NT2/D1 (cell line): ENCODE data around the gene ARPP19.

Experiments
- DNase-seq: peaks from one replicate; pipeline ENCODE4 v3.0.0-alpha.2; 2011; ENCODE audit warnings: low read depth, low spot score
- H3K27me3 ChIP-seq: 2 replicates; pipeline ENCODE4 v1.6.0; 2011; ENCODE audit warnings: mild to moderate bottlenecking; ENCODE audit not compliant: insufficient read length, insufficient read depth
- H3K36me3 ChIP-seq: 2 replicates; pipeline ENCODE4 v1.6.1; 2011; ENCODE audit warnings: mild to moderate bottlenecking, low read length, mixed read lengths; ENCODE audit not compliant: insufficient read depth, insufficient read length
- H3K4me1 ChIP-seq: 2 replicates; pipeline ENCODE4 v1.5.1; 2011; ENCODE audit not compliant: insufficient read depth, insufficient read length
- H3K4me3 ChIP-seq: 2 replicates; pipeline ENCODE4 v1.5.1; 2011; ENCODE audit warnings: low read depth; ENCODE audit not compliant: insufficient read length
- H3K9ac ChIP-seq: 2 replicates; pipeline ENCODE4 v1.6.0; 2011; ENCODE audit warnings: low read depth; ENCODE audit not compliant: insufficient read length
- H3K9me3 ChIP-seq: 2 replicates; pipeline ENCODE4 v1.5.1; 2011; ENCODE audit warnings: mild to moderate bottlenecking, low read length; ENCODE audit not compliant: insufficient read depth
- SUZ12 ChIP-seq: IDR thresholded peaks from 2 replicates; pipeline ENCODE4 v1.6.1; 2011; ENCODE audit not compliant: insufficient read length, insufficient read depth; ENCODE audit errors: extremely low read depth
- YY1 ChIP-seq: IDR thresholded peaks from 2 replicates; pipeline ENCODE4 v1.6.1; 2011; ENCODE audit not compliant: insufficient read length, insufficient read depth
- ZNF274 ChIP-seq: IDR thresholded peaks from 2 replicates; pipeline ENCODE4 v1.6.1; 2011; ENCODE audit warnings: mild to moderate bottlenecking, low read depth, low read length

Gene ARPP19

GRCh38 chr15:52527196-52527910, 41.5 kb downstream of the ARPP19 start:
- H3K4me3 ChIP-seq: peak overlapping the region; percentile 63
- DNase-seq: no peak
- H3K36me3 ChIP-seq: no peaks in the 10 kb centered on the region
- H3K9me3 ChIP-seq: no peaks in the 10 kb centered on the region
- TF ChIP-seq ZNF274: no peak
- TF ChIP-seq YY1: no peak
- no peak for TF ChIP-seq SUZ12
- H3K4me1 ChIP-seq: peaks cover 6% of the 10 kb centered on the region
- H3K9ac ChIP-seq: peak overlapping the region; percentile 76
- peaks cover 45% of the 10 kb centered on the region for H3K27me3 ChIP-seq

- no peaks in the 10 kb centered on the region for H3K4me1 ChIP-seq
- TF ChIP-seq ZNF274: no peak
- no peak for TF ChIP-seq SUZ12
- TF ChIP-seq YY1: no peak
- H3K9me3 ChIP-seq: no peaks in the 10 kb centered on the region
- H3K4me3 ChIP-seq: no peak overlapping the region
- no peak for DNase-seq
- H3K9ac ChIP-seq: no peak overlapping the region
- peaks cover 21% of the 10 kb centered on the region for H3K27me3 ChIP-seq
- no peaks in the 10 kb centered on the region for H3K36me3 ChIP-seq
Observed at GRCh38 chr15:52524223-52525136, 44.4 kb downstream of the ARPP19 start.

DNA sequence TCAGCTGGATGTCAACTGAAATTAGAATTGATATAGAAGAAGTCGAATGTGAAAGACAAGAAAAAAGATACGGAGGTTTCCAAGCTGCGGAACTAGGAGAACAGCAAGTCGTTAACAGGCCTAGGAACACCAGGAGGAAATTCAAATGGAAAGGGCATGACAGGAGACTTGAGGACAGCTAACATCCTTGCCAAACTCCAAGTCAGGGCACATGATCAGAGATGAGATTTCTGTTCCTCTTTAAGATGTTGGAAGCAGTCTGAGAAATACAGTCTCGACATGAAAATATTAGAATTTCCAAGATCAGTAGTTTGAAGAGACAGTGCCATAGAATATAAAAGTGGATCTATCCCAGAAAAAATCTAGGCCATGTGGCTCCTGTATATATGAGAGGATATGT, 45.2 kb downstream of the ARPP19 start:
- no peaks in the 10 kb centered on the region for H3K4me1 ChIP-seq

DNA sequence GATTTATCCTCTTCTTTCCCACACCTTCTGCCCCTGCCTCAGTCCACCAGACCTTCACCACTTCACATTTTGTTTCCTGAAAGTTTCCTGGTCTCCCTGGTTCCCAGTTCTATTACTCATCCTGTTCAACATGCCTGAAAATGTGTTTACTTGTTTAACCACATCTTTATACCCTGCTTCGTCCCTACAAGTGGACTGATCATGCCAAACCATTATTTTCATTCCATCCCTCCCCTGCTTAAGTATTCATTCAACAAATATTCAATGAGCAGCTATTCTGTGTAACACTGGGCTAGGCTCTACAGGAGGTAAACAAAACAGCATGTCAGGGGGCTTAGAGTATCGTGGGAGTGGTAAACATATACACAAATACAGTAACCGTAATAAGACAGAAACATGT, 45.6 kb downstream of the ARPP19 start:
- TF ChIP-seq YY1 (no peak), ZNF274 (no peak), SUZ12 (no peak)
- Histone ChIP-seq H3K4me1 (no peaks in the 10 kb centered on the region), H3K9me3 (no peaks in the 10 kb centered on the region), H3K9ac (no peak overlapping the region), H3K36me3 (no peaks in the 10 kb centered on the region), H3K27me3 (peaks cover 17% of the 10 kb centered on the region), H3K4me3 (no peak overlapping the region)
- no peak for DNase-seq

More for the DNA sequence above, 45.2 kb downstream of the ARPP19 start:
- Histone ChIP-seq H3K9ac (no peak overlapping the region), H3K36me3 (no peaks in the 10 kb centered on the region), H3K9me3 (no peaks in the 10 kb centered on the region), H3K27me3 (peaks cover 19% of the 10 kb centered on the region), H3K4me3 (no peak overlapping the region)
- no peak for DNase-seq
- TF ChIP-seq ZNF274 (no peak), SUZ12 (no peak), YY1 (no peak)

- H3K36me3 ChIP-seq: no peaks in the 10 kb centered on the region
Observed at GRCh38 chr15:52521682-52522081, 47.1 kb downstream of the ARPP19 start.

DNA sequence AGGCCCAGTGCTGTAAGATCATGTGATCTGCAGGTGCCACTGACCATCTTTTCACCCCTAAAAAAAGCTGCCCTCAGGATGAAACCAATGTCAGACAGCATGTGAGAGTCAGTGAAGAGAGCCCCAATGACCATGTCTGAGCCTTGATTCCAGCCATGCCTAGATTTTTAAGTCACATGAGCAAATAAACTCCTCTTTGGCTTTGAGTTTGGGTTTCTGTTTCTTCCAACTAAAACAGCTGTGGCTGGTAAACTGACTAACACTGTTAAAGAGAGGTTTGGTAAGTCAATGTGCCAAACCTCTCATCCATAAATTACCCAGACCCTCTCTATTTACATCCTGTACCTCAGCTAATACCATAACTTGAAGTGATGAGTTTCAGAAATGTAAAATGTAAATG, 48.4 kb downstream of the ARPP19 start:
- Histone ChIP-seq H3K4me3 (no peak overlapping the region), H3K4me1 (no peaks in the 10 kb centered on the region), H3K9me3 (no peaks in the 10 kb centered on the region), H3K36me3 (no peaks in the 10 kb centered on the region), H3K9ac (no peak overlapping the region), H3K27me3 (no peaks in the 10 kb centered on the region)
- TF ChIP-seq ZNF274 (no peak), SUZ12 (no peak), YY1 (no peak)
- no peak for DNase-seq

More at GRCh38 chr15:52521682-52522081, 47.1 kb downstream of the ARPP19 start:
- DNase-seq: no peak
- H3K27me3 ChIP-seq: peaks cover 2% of the 10 kb centered on the region
- H3K4me1 ChIP-seq: no peaks in the 10 kb centered on the region
- TF ChIP-seq ZNF274: no peak
- no peak for TF ChIP-seq SUZ12
- no peak for TF ChIP-seq YY1
- no peak overlapping the region for H3K4me3 ChIP-seq
- no peaks in the 10 kb centered on the region for H3K9me3 ChIP-seq
- no peak overlapping the region for H3K9ac ChIP-seq

- H3K36me3 ChIP-seq: no peaks in the 10 kb centered on the region
- no peak overlapping the region for H3K4me3 ChIP-seq
- no peaks in the 10 kb centered on the region for H3K4me1 ChIP-seq
- no peak for DNase-seq
- H3K9me3 ChIP-seq: no peaks in the 10 kb centered on the region
- H3K9ac ChIP-seq: no peak overlapping the region
- no peak for TF ChIP-seq ZNF274
- TF ChIP-seq YY1: no peak
- no peak for TF ChIP-seq SUZ12
- H3K27me3 ChIP-seq: no peaks in the 10 kb centered on the region
Observed at GRCh38 chr15:52518487-52519371, 50.1 kb downstream of the ARPP19 start.
